GM18951 (cell line): Measurements from ENCODE around the gene KIAA1328.

ENCODE experiments used
- POLR2A ChIP-seq: IDR thresholded peaks from 4 replicates; pipeline ENCODE4 v1.6.1; 2011; ENCODE audit warnings: mild to moderate bottlenecking; ENCODE audit not compliant: insufficient read length, insufficient read depth; ENCODE audit errors: extremely low read depth
- in situ Hi-C: fragments of 300-500 bp; cut with MboI; formaldehyde crosslinking; loops from one replicate; pipeline ENCODE4 v1.12.0; 2022; ENCODE audit warnings: low sequenced_read_pairs, mixed read lengths, inconsistent platforms; ENCODE audit not compliant: unreplicated experiment

Gene KIAA1328

GRCh38 chr18:37230768-37231167, 401.8 kb downstream of the KIAA1328 start:
- TF ChIP-seq POLR2A: no peak
- in situ Hi-C loops: no loop called here

GRCh38 chr18:37231251-37231650, 402.3 kb downstream of the KIAA1328 start:
- in situ Hi-C loops: no loop called here

DNA sequence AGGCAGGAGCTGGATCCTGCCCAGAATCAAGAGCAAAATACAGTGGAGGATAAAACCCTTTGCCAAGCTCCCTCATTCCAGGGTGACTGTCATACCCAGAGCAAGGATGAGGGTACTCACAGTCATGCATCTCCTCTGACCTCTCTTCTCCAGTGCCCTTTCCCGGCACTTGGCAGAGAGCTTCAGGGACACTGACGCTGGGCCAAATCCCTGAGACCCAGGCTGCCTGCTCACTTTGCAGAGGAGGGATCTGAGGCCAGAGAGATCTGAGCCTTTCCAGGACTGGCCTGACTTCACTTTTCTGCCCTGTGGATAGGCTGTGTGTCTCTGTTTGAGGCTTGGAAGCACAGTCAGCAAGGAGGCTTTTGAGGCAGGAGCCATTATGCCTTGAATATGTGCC, 406.7 kb downstream of the KIAA1328 start:
- in situ Hi-C loops: no loop called here
- TF ChIP-seq POLR2A: no peak

More at GRCh38 chr18:37231251-37231650, 402.3 kb downstream of the KIAA1328 start:
- no peak for TF ChIP-seq POLR2A

- no peak for TF ChIP-seq POLR2A
- in situ Hi-C loops: no loop called here
Measured at GRCh38 chr18:37238282-37239108, 409.6 kb downstream of the KIAA1328 start.

GRCh38 chr18:37242091-37242490, 413.2 kb downstream of the KIAA1328 start:
- TF ChIP-seq POLR2A: no peak
- in situ Hi-C loops: no loop called here

DNA sequence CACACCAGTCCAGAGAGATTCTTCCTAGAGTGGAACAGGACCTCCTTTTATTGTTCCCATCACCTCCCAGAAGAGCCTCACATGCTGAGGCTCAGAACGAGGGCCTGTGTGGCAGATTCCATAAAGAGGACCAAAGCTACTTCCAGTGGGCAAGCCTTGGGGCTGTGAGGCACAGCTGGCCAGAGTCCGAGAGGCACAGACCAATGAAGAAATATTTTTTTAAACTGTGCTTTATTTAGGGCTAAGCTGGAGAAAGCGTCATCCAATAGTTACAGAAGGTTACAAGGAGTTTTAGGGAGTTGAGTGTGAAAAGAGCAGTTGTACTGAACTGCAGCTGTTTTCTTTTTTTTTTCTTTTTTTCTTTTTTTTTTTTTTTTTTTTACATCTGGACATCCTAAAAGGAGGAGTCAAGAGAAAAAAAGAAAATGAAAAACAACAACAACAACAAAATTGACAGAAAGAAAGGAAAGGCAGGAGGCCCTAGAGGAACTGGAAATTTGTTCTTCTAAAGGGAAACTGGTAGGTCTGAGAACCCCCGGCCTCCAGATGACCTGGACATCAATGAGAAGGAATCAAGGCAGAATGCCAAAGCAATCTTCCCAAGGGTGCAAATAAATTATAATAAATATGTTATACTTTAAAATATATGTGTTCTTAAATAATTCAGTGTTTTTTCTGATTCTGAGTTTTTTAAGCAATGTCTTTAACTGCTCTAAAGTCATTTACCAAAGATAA, 414.1 kb downstream of the KIAA1328 start:
- no peak for TF ChIP-seq POLR2A
- in situ Hi-C loops: no loop called here

- in situ Hi-C loops: no loop called here
- TF ChIP-seq POLR2A: no peak
Measured at GRCh38 chr18:37243741-37244140, 414.8 kb downstream of the KIAA1328 start.

DNA sequence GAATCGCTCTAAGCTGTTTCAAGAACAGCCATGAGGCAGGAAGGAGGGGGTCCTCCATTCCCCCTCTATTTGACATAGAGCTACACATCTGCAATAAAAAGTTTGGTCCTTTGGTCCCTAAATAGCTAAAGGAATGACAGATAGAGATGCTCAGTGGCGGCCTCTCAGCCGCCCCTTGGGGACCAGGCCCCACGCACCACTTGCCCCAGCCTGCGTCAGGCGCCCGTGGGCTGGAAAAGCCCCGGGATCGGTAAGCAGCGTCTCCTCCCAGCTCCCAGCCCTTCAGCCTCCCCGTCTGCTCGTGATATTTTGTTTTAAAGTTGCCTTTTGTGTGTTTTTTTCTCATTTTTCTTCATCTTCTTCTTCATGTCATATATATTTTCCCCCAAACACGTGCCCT, 415.7 kb downstream of the KIAA1328 start:
- in situ Hi-C loops: no loop called here

DNA sequence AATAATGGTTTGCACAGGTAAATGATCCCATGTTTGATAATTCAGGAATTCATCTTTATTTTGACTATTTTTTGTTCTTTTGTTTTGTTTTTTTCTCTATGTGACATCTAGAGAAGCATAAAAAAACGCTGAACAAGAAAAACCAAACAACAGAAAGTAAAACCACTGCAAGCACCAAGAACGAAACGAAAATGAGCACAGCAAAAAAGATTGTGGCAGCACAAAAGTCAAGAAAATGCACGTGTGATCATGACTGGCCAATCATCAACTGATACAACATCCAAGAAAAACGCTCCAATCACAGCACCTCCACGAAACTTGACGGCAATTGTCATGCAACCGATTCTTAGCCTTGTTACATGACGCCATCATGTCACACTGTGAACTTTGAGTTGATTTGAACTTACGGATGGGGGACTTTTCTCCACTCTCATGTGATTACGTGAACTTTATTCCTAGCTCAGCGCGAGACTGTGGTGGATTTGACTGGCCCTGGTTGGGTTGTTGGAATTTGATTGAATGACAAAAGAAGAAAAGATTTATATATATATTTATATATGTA, 417.9 kb downstream of the KIAA1328 start:
- in situ Hi-C loops: no loop called here
- TF ChIP-seq POLR2A: no peak

More for the DNA sequence above, 415.7 kb downstream of the KIAA1328 start:
- TF ChIP-seq POLR2A: no peak

DNA sequence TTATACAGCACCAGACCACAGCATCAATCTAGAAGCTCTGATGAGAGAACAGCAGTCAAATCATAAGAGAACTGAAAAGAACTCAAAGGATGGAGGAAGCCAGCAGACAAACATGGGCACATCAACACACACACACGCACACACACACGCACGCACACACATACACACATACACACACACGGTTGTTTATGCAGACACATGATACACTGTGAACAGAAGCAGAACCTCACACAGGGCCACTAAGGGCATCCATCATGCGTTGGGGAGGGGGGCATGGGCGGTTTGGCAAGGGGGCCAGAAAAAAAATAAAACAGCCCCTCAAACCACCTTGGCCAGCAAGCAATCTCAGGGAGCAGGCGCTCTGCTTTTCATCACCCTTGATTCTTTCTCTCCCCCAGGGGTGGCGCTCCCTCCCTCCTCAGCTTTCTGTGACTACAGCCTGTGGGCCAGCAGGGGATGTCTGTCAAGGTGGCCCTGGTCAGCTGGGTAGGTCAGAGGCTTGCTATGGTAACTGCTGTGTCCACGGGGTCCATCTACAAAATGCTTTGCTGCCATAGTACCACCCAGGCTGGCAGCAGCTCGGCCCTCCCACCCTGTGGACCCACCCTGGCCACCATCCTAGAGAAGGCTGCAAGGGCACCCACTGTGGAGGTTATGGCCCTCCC, 418.7 kb downstream of the KIAA1328 start:
- in situ Hi-C loops: no loop called here
- no peak for TF ChIP-seq POLR2A

DNA sequence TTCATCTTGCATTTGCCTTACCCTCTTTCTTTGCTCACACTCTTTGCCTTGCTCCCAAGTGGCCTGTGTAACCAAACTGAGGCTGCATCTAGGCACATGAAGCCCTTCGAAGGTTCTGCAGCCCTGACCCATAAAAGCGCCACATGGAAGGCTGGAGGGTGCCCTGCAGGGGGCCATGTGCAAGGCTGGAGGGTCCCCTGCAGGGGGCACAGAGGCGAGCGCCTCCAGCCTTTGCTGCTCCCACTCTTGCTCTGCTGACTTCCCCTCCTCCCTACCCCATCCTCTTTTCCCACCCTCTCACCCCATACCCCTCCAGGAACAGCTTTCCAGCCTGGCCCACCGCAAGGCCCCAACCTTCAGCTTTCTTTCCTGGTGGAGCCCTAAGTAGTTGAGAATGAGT, 419.4 kb downstream of the KIAA1328 start:
- in situ Hi-C loops: no loop called here
- TF ChIP-seq POLR2A: no peak

DNA sequence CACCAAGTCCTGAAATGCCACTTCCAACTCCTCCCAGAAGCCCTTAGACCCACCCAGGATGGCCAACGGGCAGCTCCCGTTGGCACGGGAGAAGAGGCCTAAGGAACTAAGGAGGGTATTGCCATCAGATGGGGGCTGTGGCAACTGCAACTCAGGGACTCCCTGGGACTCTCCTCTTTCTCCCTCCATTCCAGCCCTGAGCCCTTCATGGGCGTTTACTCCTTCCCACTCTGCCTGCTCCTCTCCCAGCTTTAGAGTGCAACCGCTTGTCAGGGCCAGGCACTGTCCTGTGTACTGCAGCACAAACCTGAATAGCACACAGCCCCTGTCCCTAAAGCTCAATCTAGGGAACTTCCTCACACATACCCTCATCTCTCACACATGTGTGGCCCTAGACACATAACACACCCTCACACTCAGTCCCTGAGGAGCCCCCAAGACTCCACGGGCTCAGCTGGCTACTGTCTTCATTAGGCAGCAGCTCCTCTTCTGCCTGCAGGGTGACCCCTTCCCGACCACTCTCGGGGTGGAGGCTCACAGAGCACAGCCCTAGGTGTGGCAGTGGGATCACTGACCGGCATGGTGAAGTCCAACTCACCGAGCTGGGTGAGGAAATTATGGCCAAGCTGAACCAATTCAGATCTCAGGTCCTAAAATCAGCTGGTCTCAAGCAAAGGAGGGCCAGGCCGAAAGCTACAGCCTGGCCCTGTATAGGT, 420.4 kb downstream of the KIAA1328 start:
- no peak for TF ChIP-seq POLR2A
- in situ Hi-C loops: no loop called here
